ENCODE data around the gene ISYNA1. TPM values are rescaled to one million over a fixed set of nuclear protein-coding genes. Genes with fewer than 3 reads are reported as not detected.
A peak's percentile ranks its signal among the peaks of the same experiment; 100 is the strongest.

The ISYNA1 gene
- total and polyA plus RNA-seq, 2 of the 4 experiments (the other 2 are of a cell fraction), result 3.4 to 24.7 TPM

DNA sequence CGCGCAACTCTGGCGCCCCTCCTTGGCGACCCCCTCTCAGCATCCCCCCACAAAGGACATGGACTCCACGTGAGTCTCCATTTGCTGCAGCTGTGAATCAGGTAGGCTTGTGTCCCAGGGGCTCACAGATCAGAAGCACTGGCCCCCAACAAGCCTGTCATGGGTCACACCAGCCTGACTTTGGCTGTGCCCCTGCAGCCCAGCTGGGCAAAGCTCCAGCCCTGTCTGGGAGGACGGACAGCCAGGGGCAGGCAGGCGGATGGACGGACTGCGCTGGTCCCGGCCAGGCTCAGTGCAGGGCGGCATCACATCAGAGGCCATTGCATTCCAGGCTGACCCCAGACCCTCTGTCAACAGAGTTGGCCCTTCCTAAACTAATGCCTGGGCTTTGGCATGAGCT is 28.4 kb upstream of the ISYNA1 start:
- Histone ChIP-seq H3K4me2 (ENCODE audit: low read depth, low read length) (no peak overlapping the region), H3K9ac (ENCODE audit: low read depth, low read length) (no peak overlapping the region), H3K4me1 (ENCODE audit: control insufficient read depth, insufficient read depth, low read length) (peaks cover 24% of the 10 kb centered on the region), H3K79me1 (ENCODE audit: low read depth in 1 of 2, low read length in 2 of 2) (peaks cover 20 to 94% of the 10 kb centered on the region in 2 experiments), H3K27me3 (ENCODE audit: control insufficient read depth, insufficient read depth, low read length) (no peaks in the 10 kb centered on the region), H2AFZ (replicated peaks; ENCODE audit: low read length, poor library complexity) (peak overlapping the region; percentile 32), H3K18ac (ENCODE audit: low read depth, low read length) (no peak overlapping the region), H3K23ac (ENCODE audit: low read depth, low read length) (no peak overlapping the region), H3K14ac (replicated peaks; ENCODE audit: low read depth, low read length) (no peak overlapping the region), H4K8ac (ENCODE audit: low read depth in 2 of 2, low read length in 2 of 2) (no peak overlapping the region), H3K9me1 (ENCODE audit: insufficient read depth, low read length) (peaks cover 23% of the 10 kb centered on the region), H2BK120ac (ENCODE audit: low read depth, low read length) (no peak overlapping the region), H2AK5ac (ENCODE audit: low read depth, low read length) (peak overlapping the region; percentile 63), H3K9me3 (ENCODE audit: control insufficient read depth, insufficient read depth, low read length) (no peaks in the 10 kb centered on the region), H2BK5ac (ENCODE audit: low read depth, low read length, poor library complexity, severe bottlenecking) (no peak overlapping the region), H3K27ac (ENCODE audit: insufficient read depth, low read length) (no peak overlapping the region), H3K4me3 (ENCODE audit: insufficient read depth, low read depth, low read length) (no peak overlapping the region), H3K4ac (ENCODE audit: low read depth, low read length) (no peak overlapping the region; the same call in 1 of the 2 replicates), H4K91ac (ENCODE audit: insufficient read depth, low read depth, low read length) (no peak overlapping the region), H4K20me1 (ENCODE audit: insufficient read depth, low read length) (peaks cover 91% of the 10 kb centered on the region), H4K5ac (ENCODE audit: low read depth, low read length) (no peak overlapping the region), H3K56ac (ENCODE audit: extremely low read depth, insufficient read depth, low read length) (no peak overlapping the region), H2BK20ac (ENCODE audit: low read depth, low read length) (no peak overlapping the region), H2AK9ac (replicated peaks; ENCODE audit: low read depth, low read length, poor library complexity) (peak overlapping the region; percentile 24), H2BK15ac (ENCODE audit: low read depth, low read length) (no peak overlapping the region), H3K36me3 (ENCODE audit: control insufficient read depth, insufficient read depth, low read length) (peaks cover 18% of the 10 kb centered on the region)
- no TSS peak for BruUV-seq (replicated peaks)
- DNase-seq, result no peak
- TF ChIP-seq POLR2A (IDR thresholded peaks at IDR 0.05; ENCODE audit: low read depth, low read length), result no peak
- WGBS, 2 experiments (ENCODE audit: extremely low coverage in 2 of 2, insufficient read length in 1 of 2), result 100% methylated on average over 1 of the region's 11 CpGs; no CpG with 5 or more reads in 1 of the 2 experiments
- ChIA-PET CTCF (no interaction called here), POLR2A (ENCODE audit: unreplicated experiment) (no interaction called here)
- intact Hi-C loops (cut with micrococcal nuclease) (loop anchor here (5.0 kb wide), 1 partner anchor 106 kb away; the partner anchor contains the start of gene UBA52), in situ Hi-C loops (cut with MboI; ENCODE audit: low sequenced_read_pairs) (no loop called here), dilution Hi-C loops (cut with HindIII; ENCODE audit: low sequenced_read_pairs, unreplicated experiment) (no loop called here)
- no peak for ATAC-seq (ENCODE audit: low read depth)
